SK-N-SH (cell line): ENCODE results near the gene STRN3. TPM values are rescaled to one million over a fixed set of nuclear protein-coding genes. Genes with fewer than 3 reads are reported as not detected.

ENCODE experiments used
- CTCF ChIA-PET: fragments of 300-600, 350-600 bp; formaldehyde crosslinking; extraction: SDS; loops from one replicate; lab custom pipeline; 2021; lab: Yijun Ruan, JAX
- POLR2A ChIA-PET: fragments of 350-600 bp; sonication (Branson Sonifier 250); formaldehyde crosslinking; extraction: SDS; loops from one replicate; lab custom pipeline; 2020; ENCODE audit warnings: antibody characterized with exemption, inconsistent platforms; lab: Yijun Ruan, JAX
- DNase-seq: peaks from one replicate; pipeline ENCODE4 v3.0.0; 2012
- H2AFZ ChIP-seq: fragments of 200-600 bp; sonication (generic); 2 replicates; pipeline ENCODE4 v1.8.1; 2016; ENCODE audit warnings: antibody characterized with exemption, mild to moderate bottlenecking, low read depth
- H3F3A ChIP-seq: fragments of 200-600 bp; sonication (generic); replicated peaks from 2 replicates; pipeline ENCODE3; 2016; ENCODE audit warnings: antibody characterized with exemption, mild to moderate bottlenecking; ENCODE audit not compliant: insufficient read depth
- H3K27ac ChIP-seq, 2 experiments: fragments of 200-500 bp in 1 of 2; fragments of 200-600 bp in 1 of 2; sonication (Bioruptor generic) in 1 of 2; sonication (generic), shearing (Covaris generic) in 1 of 2; 2 replicates each; pipeline versions ENCODE4 v1.5.1 to v1.6.1; 2014 to 2016; ENCODE audit warnings: low read depth in 2 of 2, inconsistent platforms in 1 of 2, low read length in 1 of 2, mild to moderate bottlenecking in 1 of 2, mixed read lengths in 1 of 2
- H3K27me3 ChIP-seq: fragments of 200-600 bp; sonication (generic), shearing (Covaris generic); 2 replicates; pipeline ENCODE4 v1.6.1; 2016; ENCODE audit warnings: mixed run types; ENCODE audit not compliant: insufficient read depth
- H3K36me3 ChIP-seq, 2 experiments: fragments of 200-500 bp in 1 of 2; fragments of 200-600 bp in 1 of 2; sonication (Bioruptor generic) in 1 of 2; sonication (generic) in 1 of 2; replicated peaks in 1 of 2; 2 replicates each; pipeline versions ENCODE3 to v1.5.1; 2014 to 2016; ENCODE audit warnings: low read length in 1 of 2, mild to moderate bottlenecking in 1 of 2; ENCODE audit not compliant: insufficient read depth in 2 of 2, control insufficient read depth in 1 of 2
- H3K4me1 ChIP-seq, 2 experiments: fragments of 200-500 bp in 1 of 2; fragments of 200-600 bp in 1 of 2; sonication (Bioruptor generic) in 1 of 2; sonication (generic), shearing (Covaris generic) in 1 of 2; 2 replicates each; pipeline versions ENCODE4 v1.5.1 to v1.6.1; 2014 to 2016; ENCODE audit warnings: low read depth in 1 of 2, low read length in 1 of 2, mixed run types in 1 of 2; ENCODE audit not compliant: insufficient read depth in 2 of 2, control insufficient read depth in 1 of 2
- H3K4me2 ChIP-seq: fragments of 200-600 bp; sonication (generic), shearing (Covaris generic); 2 replicates; pipeline ENCODE4 v1.6.1; 2017; ENCODE audit warnings: mixed run types
- H3K4me3 ChIP-seq, 2 experiments: fragments of 200-500 bp in 1 of 2; fragments of 200-600 bp in 1 of 2; sonication (Bioruptor generic) in 1 of 2; sonication (generic), shearing (Covaris generic) in 1 of 2; 2 replicates each; pipeline versions ENCODE4 v1.5.1 to v1.8.1; 2014 to 2016; ENCODE audit warnings: low read depth in 2 of 2, inconsistent platforms in 1 of 2, low read length in 1 of 2, mild to moderate bottlenecking in 1 of 2, mixed read lengths in 1 of 2, moderate library complexity in 1 of 2
- H3K79me2 ChIP-seq: fragments of 200-600 bp; sonication (generic); 2 replicates; pipeline ENCODE4 v1.8.1; 2017; ENCODE audit warnings: mild to moderate bottlenecking; ENCODE audit not compliant: insufficient read depth
- H3K9ac ChIP-seq: fragments of 200-600 bp; sonication (generic); 2 replicates; pipeline ENCODE4 v1.6.1; 2017; ENCODE audit warnings: mixed run types
- H3K9me2 ChIP-seq: fragments of 200-600 bp; sonication (generic); 2 replicates; pipeline ENCODE4 v1.6.1; 2017; ENCODE audit warnings: mixed run types
- H3K9me3 ChIP-seq: fragments of 200-600 bp; sonication (generic); 2 replicates; pipeline ENCODE4 v1.6.1; 2017; ENCODE audit warnings: mixed run types, mild to moderate bottlenecking, moderate library complexity
- H4K20me1 ChIP-seq: fragments of 200-600 bp; sonication (generic); 2 replicates; pipeline ENCODE4 v1.6.1; 2017; ENCODE audit warnings: mild to moderate bottlenecking, mixed run types; ENCODE audit not compliant: insufficient read depth
- CHD2 ChIP-seq: fragments of 150-350 bp; IDR thresholded peaks from 2 replicates; pipeline ENCODE4 v1.6.1; 2018; ENCODE audit warnings: low read length; ENCODE audit not compliant: partially characterized antibody
- ELF1 ChIP-seq: IDR thresholded peaks from 2 replicates; pipeline ENCODE4 v1.4.0; 2012
- EP300 ChIP-seq, 2 experiments: IDR thresholded peaks; 2 replicates each; pipeline versions ENCODE4 v1.4.0 to v1.6.1; 2012; ENCODE audit warnings: borderline replicate concordance in 1 of 2, low read depth in 1 of 2, low read length in 1 of 2
- EZH2phosphoT487 ChIP-seq: fragments of 200-600 bp; sonication (generic); IDR thresholded peaks from 2 replicates; pipeline ENCODE4 v1.6.1; 2017; ENCODE audit warnings: low read depth, mixed run types, mild to moderate bottlenecking, antibody characterized with exemption, moderate library complexity, borderline replicate concordance
- FOSL2 ChIP-seq: IDR thresholded peaks from 2 replicates; pipeline ENCODE4 v1.4.0; 2012; ENCODE audit warnings: low read depth, mild to moderate bottlenecking, moderate library complexity, borderline replicate concordance
- IRF3 ChIP-seq: fragments of 150-350 bp; IDR thresholded peaks from 2 replicates; pipeline ENCODE4 v1.6.1; 2016; ENCODE audit warnings: mild to moderate bottlenecking, low read depth, low read length
- JUND ChIP-seq: IDR thresholded peaks from 2 replicates; pipeline ENCODE4 v1.4.0; 2012
- MEF2A ChIP-seq: IDR thresholded peaks from 2 replicates; pipeline ENCODE4 v1.4.0; 2012; ENCODE audit warnings: low read depth, borderline replicate concordance
- MXI1 ChIP-seq: IDR thresholded peaks from 2 replicates; pipeline ENCODE4 v1.6.1; 2012; ENCODE audit warnings: mild to moderate bottlenecking, low read depth, low read length, improper control_type of control experiment
- NRF1 ChIP-seq: IDR thresholded peaks from 2 replicates; pipeline ENCODE4 v1.6.1; 2012; ENCODE audit warnings: low read depth, mild to moderate bottlenecking, low read length
- RAD21 ChIP-seq: IDR thresholded peaks from 2 replicates; pipeline ENCODE4 v1.6.1; 2012; ENCODE audit warnings: mild to moderate bottlenecking, low read length
- RCOR1 ChIP-seq: fragments of 150-350 bp; IDR thresholded peaks from 2 replicates; pipeline ENCODE4 v1.6.1; 2017; ENCODE audit warnings: antibody characterized with exemption, low read length
- RXRA ChIP-seq: IDR thresholded peaks from 2 replicates; pipeline ENCODE4 v1.4.0; 2012; ENCODE audit warnings: low read depth, mild to moderate bottlenecking, borderline replicate concordance
- SMC3 ChIP-seq: IDR thresholded peaks from 2 replicates; pipeline ENCODE4 v1.6.1; 2012; ENCODE audit warnings: low read depth, low read length, improper control_type of control experiment
- TEAD4 ChIP-seq: IDR thresholded peaks from 2 replicates; pipeline ENCODE4 v1.4.0; 2012; ENCODE audit warnings: mild to moderate bottlenecking, borderline replicate concordance; ENCODE audit not compliant: insufficient read depth
- USF1 ChIP-seq: IDR thresholded peaks from 2 replicates; pipeline ENCODE4 v1.4.0; 2012; ENCODE audit warnings: low read depth, borderline replicate concordance
- YY1 ChIP-seq: IDR thresholded peaks from 2 replicates; pipeline ENCODE4 v1.4.0; 2012; ENCODE audit warnings: low read depth, mild to moderate bottlenecking
- WGBS: methylation state at CpG from one replicate; pipeline ENCODE4 v1.1.6; 2017; ENCODE audit warnings: low lambda C conversion rate; 5-methylcytosine and 5-hydroxymethylcytosine counted together
- polyA plus RNA-seq, 3 experiments: library from polyadenylated mRNA; depleted of rRNA; stranded (reverse); fragments of >200 nt; gene quantifications; 2 replicates each; pipeline ENCODE4 v1.2.3, GENCODE V29; 2012
- TF ChIP-seq, protein P1 (sequence below): IDR thresholded peaks from 2 replicates; pipeline ENCODE4; 2012
- TF ChIP-seq, protein P2 (sequence below): IDR thresholded peaks from 2 replicates; pipeline ENCODE4 v1.4.0; 2012; ENCODE audit warnings: low read depth

STRN3 gene
- polyA plus RNA-seq, 1 of the 3 experiments (the other 2 are of a cell fraction): 7.2 TPM

GRCh38 chr14:31042300-31042699 is 16.1 kb upstream of the STRN3 start:
- Histone ChIP-seq H3K9me3 (no peaks in the 10 kb centered on the region), H4K20me1 (no peaks in the 10 kb centered on the region), H3K4me2 (no peak overlapping the region), H3K9me2 (no peaks in the 10 kb centered on the region), H3K27me3 (no peaks in the 10 kb centered on the region), H2AFZ (no peak overlapping the region), H3K27ac (no peak overlapping the region), H3K4me1 (no peaks in the 10 kb centered on the region), H3K79me2 (no peaks in the 10 kb centered on the region; the same call in 1 of the 2 replicates), H3K36me3 (no peaks in the 10 kb centered on the region), H3F3A (no peaks in the 10 kb centered on the region), H3K9ac (no peak overlapping the region), H3K4me3 (no peak overlapping the region)
- POLR2A ChIA-PET: no interaction called here
- no peak for DNase-seq
- 94% methylated on average over 1 of the region's 1 CpG for WGBS
- TF ChIP-seq FOSL2: no peak
- CTCF ChIA-PET: no interaction called here

- Histone ChIP-seq H3K79me2 (no peaks in the 10 kb centered on the region; the same call in 1 of the 2 replicates), H3K4me2 (no peak overlapping the region), H3K9me2 (no peaks in the 10 kb centered on the region), H4K20me1 (no peaks in the 10 kb centered on the region), H3K9ac (no peak overlapping the region), H3K36me3 (no peaks in the 10 kb centered on the region), H2AFZ (no peak overlapping the region), H3K4me1 (no peaks in the 10 kb centered on the region), H3K27ac (0 out of 4 replicates have a peak overlapping the region, but pooled peaks of 1 of the 2 experiments have one; percentile 3), H3K9me3 (no peaks in the 10 kb centered on the region), H3K27me3 (no peaks in the 10 kb centered on the region), H3F3A (peaks cover 9% of the 10 kb centered on the region), H3K4me3 (no peak overlapping the region)
- ChIA-PET CTCF (interaction anchor here (1.2 to 1.8 kb wide), 3 partner anchors 9 to 44 kb away, joined by 3 to 5 read pairs (median 3); no protein-coding TSS in a partner anchor), POLR2A (interaction anchor here (1.0 kb wide), 1 partner anchor 20 kb away, joined by 3 read pairs; no protein-coding TSS in a partner anchor)
- TF ChIP-seq RAD21 (no peak), FOSL2 (no peak), CHD2 (no peak), EP300 (IDR thresholded peaks at IDR 0.05; ENCODE audit: borderline replicate concordance in 1 of 2, low read depth in 1 of 2, low read length in 1 of 2) (no peak), RXRA (no peak), MXI1 (no peak), TEAD4 (no peak), USF1 (no peak), MEF2A (no peak), YY1 (no peak), EZH2phosphoT487 (no peak), ELF1 (no peak), JUND (no peak), NRF1 (no peak), RCOR1 (no peak), IRF3 (no peak), SMC3 (no peak)
- TF ChIP-seq, protein P1, sequence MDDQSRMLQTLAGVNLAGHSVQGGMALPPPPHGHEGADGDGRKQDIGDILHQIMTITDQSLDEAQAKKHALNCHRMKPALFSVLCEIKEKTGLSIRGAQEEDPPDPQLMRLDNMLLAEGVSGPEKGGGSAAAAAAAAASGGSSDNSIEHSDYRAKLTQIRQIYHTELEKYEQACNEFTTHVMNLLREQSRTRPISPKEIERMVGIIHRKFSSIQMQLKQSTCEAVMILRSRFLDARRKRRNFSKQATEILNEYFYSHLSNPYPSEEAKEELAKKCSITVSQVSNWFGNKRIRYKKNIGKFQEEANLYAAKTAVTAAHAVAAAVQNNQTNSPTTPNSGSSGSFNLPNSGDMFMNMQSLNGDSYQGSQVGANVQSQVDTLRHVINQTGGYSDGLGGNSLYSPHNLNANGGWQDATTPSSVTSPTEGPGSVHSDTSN: no peak
- TF ChIP-seq, protein P2, sequence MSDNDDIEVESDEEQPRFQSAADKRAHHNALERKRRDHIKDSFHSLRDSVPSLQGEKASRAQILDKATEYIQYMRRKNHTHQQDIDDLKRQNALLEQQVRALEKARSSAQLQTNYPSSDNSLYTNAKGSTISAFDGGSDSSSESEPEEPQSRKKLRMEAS: no peak
- peak; percentile 25 for DNase-seq
- WGBS: 67% methylated on average over 2 of the region's 3 CpGs
These were observed 12.5 kb upstream of the STRN3 start for GRCh38 chr14:31038521-31039166.
